Measurements from ENCODE around the gene PFN4. TPM values are rescaled to one million over a fixed set of nuclear protein-coding genes. Genes with fewer than 3 reads are reported as not detected.
A peak's percentile ranks its signal among the peaks of the same experiment; 100 is the strongest.
"Not testable (repeated sequence)": the region's sequence is repeated elsewhere in the genome, so short reads cannot be mapped to it uniquely, and the experiment has no call there.

PFN4 gene
- total RNA-seq, 1 donor from 2014 or later, result 1.5 TPM

DNA sequence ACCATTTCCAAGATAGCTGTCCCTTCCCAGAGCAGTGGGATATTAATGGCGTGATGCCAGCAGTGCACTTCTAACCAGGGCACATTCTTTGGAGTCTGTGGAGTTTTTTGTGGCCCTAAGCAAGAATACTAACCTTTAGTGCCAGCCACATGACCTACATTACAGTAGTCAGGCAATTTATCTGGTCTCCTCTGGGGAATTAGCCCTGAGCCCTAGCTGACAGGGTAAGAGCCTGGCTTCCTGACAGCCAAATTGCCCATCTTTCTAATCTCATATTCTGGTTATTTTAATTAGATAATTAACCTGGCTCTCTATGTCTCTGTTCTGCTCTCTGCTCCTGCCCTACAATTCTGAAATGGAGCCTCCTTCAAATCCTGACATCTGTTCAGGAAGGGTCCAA, 5.2 kb downstream of the PFN4 start:
- no peak for ATAC-seq
- intact Hi-C loops (cut with DNase I), result no loop called here
- no peak for DNase-seq (ENCODE audit: low spot score)

DNA sequence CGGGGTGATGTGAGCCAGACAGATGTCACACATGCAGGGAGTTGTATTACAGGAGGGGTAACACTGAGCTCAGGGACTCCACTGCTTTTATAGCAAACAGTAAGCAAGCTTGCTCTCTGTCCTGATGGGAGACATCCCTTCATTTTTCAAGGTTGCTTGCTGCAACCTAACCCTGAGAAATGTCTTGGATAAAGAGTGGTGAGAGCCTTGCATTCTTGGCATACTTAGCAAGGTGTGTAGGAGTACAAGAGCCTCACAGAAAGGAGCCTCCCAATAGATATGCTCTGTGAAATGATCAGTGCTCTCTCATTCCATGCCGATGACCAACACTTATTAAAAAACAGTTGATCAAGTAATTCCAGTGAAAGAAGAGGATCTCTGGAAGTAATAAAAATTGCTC, 8.1 kb downstream of the PFN4 start:
- ATAC-seq (no peak), DNase-seq (ENCODE audit: low spot score) (no peak)
- intact Hi-C loops (cut with DNase I), result no loop called here

DNA sequence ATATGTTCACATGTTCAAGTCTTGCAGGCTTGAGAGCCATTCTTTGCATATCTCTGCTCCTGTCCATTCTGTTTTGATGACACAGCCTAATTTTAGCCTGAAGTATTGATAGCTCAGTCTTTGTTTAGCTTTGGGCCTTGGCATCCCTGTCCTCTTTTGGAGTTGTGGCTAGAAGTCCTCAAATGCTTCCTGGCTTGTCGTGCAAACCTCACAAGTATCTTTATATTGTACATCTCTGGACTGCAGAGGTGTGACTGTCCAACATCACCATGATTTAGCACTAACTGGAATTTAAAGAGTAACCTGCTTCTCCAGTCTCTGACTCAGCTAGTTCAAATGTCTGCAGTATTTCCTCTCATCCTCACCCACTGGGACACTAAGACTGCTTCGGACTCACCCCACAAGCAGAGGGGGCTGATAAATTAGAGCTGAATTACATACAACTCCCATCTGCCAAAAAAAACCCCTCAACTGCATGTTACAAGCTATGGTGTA, 11.7 kb downstream of the PFN4 start:
- intact Hi-C loops (cut with DNase I), result no loop called here
- peak; percentile 75 for ATAC-seq
- DNase-seq (ENCODE audit: low spot score), result no peak

DNA sequence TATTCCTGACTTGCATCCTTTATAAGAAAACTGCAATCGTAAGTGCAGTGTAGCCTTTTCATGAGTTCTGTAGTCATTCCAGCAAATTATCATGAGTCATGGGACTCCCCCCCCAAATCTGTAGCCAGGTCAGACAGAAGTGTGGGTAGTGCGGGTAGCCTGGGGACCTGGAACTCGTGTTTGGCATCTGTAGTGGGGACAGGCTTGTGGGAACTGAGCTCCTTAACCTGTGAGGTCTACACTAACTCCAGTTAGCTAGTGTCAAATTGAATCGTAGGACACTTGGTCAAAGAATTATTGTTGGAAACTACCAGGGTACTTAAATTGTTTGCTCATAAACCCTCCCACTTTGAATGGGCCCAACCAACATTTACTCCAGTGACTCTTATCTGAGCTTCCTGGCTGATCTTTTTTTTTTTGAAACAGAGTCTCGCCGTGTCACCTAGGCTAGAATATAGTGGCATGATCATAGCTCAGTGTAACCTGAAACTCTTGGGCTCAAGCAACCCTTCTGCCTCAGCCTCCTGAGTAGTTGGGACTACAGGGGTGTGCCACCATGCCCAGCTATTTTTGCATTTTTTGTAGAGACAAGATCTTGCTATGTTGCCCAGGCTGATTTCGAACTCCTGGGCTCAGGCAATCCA, 12.4 kb downstream of the PFN4 start:
- DNase-seq (ENCODE audit: low spot score) (no peak), ATAC-seq (peak; percentile 15)
- intact Hi-C loops (cut with DNase I), result no loop called here

DNA sequence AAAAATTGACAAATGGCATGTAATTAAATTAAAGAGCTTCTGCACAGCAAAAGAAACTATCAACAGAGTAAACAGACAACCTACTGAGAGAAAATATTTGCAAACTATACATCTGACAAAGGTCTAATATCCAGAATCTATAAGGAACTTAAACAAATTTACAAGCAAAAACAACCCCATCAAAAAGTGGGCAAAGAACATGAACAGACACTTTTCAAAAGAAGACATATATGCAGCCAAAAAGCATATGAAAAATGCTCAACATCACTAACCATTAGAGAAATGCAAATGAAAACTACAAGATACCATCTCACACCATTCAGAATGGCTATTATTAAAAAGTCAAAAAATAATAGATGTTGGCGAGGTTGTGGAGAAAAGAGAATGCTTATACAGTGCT, 13.7 kb downstream of the PFN4 start:
- DNase-seq (ENCODE audit: low spot score); intact Hi-C loops (cut with DNase I); ATAC-seq: not testable (repeated sequence)

DNA sequence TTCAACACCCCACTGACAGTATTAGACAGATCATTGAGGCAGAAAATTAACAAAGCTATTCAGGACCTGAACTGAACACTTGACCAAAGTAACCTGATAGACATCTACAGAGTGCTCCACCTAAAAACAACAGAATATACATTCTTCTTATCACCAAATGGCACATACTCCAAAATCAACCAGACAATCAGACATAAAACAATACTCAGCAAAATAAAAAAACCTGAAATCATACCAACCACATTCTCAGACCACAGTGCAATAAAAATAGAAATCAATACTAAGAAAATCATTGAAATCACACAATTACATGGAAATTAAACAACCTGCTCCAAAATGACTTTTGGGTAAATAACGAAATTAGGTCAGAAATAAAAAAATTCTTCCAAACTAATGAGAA, 15.8 kb downstream of the PFN4 start:
- DNase-seq (ENCODE audit: low spot score) (no peak), ATAC-seq (no peak)
- intact Hi-C loops (cut with DNase I), result no loop called here

DNA sequence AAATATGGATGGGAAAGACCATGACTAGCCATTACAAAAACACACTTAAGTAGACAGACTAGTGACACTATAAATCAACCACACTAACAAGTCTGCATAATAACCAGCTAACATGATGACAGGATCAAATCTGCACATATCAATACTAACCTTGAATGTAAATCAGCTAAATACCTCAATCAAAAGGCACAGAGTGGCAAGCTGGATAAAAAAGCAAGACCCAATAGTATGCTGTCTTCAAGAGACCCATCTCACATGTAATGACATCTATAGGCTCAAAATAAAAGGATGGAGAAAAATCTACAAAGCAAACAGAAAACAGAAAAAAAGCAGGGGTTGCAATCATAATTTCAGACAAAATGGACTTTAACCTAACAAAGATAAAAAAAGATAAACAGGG, 16.3 kb downstream of the PFN4 start:
- ATAC-seq (no peak), DNase-seq (ENCODE audit: low spot score) (no peak)
- intact Hi-C loops (cut with DNase I), result no loop called here

DNA sequence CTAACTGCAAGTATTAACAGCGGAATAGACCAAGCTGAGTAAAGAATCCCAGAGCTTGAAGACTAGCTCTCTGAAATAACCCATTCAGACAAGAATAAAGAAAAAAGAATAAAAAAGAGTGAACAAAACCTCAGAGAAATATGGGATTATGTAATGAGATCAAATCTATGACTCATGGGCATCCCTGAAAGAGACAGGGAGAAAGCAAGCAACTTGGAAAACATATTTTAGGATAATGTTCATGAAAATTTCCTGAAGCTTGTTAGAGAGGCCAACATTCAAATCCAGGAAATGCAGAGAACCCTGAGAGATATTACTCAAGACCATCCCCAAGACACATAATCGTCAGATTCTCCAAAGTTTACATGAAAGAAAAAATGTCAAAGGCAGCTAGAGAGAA, 17.3 kb downstream of the PFN4 start:
- intact Hi-C loops (cut with DNase I), result no loop called here
- no peak for DNase-seq (ENCODE audit: low spot score)
- peak; percentile 64 for ATAC-seq

DNA sequence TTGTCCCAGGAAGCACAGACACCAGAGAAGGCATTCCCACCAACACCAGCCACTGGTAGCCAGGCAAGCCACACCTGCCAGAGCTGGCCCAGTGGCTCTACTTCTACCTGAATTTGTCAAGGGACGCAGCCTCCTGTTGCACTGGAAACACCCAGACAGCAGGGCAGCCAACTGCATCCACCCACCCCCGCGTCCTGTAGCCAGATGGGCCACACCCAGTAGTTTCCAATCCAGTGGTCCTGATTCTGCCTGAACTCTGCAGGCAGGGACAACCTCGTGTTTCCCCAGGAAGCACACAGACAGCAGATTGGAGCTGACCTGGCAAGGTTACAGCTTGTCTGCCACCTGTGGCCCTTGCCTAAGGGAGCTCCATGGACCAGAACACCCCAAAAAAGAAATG, 18.2 kb downstream of the PFN4 start:
- DNase-seq (ENCODE audit: low spot score) (no peak), ATAC-seq (no peak)
- intact Hi-C loops (cut with DNase I), result no loop called here

DNA sequence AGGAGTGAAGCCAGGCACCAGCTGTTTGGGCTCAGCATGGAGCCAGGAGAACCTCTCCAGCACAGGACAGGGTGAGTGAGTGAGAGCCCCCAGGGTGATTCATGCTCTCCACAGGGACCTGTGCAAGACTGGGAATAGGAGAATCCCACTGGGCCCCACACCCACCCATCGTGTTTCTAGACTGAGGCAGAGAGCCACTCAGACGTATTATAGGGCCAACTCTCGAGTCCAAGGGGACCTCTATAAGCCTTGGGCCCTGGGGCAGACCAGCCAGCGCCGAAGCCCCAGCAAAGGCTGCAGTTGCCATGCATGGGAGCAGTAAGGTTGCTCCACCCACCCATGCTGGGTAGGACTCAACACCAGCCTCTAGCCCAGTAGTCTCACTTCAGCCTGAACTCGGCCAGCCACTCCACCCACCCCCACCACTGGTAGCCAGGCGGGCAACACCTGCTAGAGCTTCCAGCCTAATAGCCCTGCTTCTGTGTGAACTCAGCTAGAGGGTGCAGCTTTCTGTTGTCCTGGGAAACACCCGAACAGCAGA, 19.0 kb downstream of the PFN4 start:
- DNase-seq (ENCODE audit: low spot score), result no peak
- intact Hi-C loops (cut with DNase I), result no loop called here
- ATAC-seq, result no peak

DNA sequence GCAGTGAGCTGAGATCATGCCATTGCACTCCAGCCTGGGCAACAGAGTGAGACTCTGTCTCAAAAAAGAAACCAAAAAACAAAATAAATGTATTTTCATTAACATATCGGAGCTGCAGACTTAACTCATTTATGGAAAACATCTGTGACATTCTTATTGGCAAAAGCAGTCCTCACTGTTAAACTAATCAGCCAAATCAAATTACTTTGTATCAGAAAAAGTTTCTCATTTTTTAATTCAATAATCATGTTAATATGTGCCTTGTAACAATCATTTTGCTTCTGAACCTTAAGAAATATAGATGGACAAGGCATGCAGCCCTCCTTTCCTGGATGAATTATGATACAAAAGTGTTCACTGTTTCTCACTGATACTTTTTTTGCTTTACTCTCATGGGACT, 20.5 kb downstream of the PFN4 start:
- no peak for ATAC-seq
- intact Hi-C loops (cut with DNase I), result no loop called here
- no peak for DNase-seq (ENCODE audit: low spot score)

DNA sequence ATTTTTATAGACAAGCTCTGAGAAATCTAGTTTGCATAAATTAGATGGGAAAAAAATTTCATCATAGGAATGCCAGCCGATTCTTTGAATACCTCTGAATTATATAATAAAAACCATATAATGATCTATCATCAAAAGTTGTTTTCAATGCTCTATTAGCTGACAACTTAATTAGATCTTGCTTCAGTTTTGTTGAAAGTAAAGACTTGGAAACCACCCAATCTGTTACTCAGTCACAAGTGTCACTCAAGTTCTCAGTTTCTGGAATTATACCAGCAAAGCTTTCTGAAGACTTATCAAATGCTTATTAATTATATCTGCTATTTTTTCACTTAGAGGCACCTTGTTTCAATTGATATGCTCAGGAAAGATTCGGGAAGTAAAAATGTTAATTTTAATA, 21.1 kb downstream of the PFN4 start:
- intact Hi-C loops (cut with DNase I), result no loop called here
- DNase-seq (ENCODE audit: low spot score) (no peak), ATAC-seq (no peak)

DNA sequence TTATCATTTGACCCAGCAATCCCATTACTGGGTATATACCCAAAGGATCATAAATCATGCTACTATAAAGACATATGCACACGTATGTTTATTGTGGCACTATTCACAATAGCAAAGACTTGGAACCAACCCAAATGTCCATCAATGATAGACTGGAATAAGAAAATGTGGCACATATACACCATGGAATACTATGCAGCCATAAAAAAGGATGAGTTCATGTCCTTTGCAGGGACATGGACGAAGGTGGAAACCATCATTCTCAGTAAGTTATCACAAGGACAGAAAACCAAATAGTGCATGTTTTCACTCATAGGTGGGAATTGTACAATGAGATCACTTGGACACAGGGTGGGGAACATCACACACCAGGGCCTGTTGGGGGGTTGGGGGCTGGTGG, 22.4 kb downstream of the PFN4 start:
- intact Hi-C loops (cut with DNase I); ATAC-seq; DNase-seq (ENCODE audit: low spot score): not testable (repeated sequence)

DNA sequence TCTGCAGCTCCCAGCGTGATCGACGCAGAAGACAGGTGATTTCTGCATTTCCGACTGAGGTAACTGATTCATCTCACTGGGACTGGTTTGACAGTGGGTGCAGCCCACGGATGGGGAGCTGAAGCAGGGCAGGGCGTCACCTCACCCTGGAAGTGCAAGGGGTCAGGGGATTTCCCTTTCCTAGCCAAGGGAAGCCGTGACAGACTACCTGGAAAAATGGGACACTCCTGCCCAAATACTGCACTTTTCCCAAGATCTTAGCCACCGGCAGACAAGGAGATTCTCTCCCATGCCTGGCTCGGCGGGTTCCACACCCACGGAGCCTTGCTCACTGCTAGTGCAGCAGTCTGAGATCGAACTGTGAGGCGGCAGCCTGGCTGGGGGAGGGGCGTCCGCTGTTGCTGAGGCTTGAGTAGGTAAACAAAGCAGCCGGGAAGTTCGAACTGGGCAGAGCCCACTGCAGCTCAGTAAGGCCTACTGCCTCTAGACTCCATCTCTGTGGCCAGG, 27.9 kb downstream of the PFN4 start:
- ATAC-seq; DNase-seq (ENCODE audit: low spot score); intact Hi-C loops (cut with DNase I): not testable (repeated sequence)

DNA sequence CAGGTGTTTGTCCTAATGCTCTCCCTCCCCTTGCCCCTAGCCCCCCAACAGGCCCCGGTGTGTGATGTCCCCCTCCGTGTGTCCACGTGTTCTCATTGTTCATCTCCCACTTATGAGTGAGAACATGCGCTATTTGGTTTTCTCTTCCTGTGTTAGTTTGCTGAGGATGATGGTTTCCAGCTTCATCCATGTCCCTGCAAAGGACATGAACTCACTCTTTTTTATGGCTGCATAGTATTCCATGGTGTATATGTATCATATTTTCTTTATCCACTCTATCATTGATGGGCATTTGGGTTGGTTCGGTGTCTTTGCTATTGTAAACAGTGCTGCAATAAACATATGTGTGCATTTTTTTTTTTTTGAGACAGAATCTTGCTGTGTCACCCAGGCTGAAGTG, 29.9 kb downstream of the PFN4 start:
- DNase-seq (ENCODE audit: low spot score); intact Hi-C loops (cut with DNase I); ATAC-seq: not testable (repeated sequence)

DNA sequence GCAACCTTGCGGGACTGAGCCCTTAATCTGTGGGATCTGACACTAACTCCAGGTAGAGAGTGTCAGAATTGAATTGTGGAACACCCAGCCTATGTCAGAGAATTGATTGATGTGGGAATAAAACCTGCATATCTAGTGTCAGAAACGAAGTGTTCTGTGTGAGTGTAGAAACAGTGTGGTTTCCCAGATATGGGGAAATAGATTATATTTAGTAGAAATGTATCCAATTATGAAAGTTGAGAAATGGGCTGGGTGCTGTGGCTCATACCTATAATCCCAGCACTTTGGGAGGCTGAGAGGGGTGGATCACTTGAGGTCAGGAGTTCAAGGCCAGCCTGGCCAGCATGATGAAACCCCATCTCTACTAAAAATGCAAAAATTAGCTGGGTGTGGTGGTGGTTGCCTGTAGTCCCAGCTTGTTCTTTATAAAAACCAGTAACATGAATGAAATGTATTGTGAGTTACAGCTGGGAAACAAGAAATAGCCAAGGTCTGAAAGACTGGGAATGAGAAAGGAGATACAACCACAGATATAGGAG, 34.2 kb downstream of the PFN4 start:
- ATAC-seq, result no peak
- DNase-seq (ENCODE audit: low spot score), result no peak
- intact Hi-C loops (cut with DNase I), result loop anchor here (10.0 kb wide), 1 partner anchor 296 kb away; no protein-coding TSS in a partner anchor

DNA sequence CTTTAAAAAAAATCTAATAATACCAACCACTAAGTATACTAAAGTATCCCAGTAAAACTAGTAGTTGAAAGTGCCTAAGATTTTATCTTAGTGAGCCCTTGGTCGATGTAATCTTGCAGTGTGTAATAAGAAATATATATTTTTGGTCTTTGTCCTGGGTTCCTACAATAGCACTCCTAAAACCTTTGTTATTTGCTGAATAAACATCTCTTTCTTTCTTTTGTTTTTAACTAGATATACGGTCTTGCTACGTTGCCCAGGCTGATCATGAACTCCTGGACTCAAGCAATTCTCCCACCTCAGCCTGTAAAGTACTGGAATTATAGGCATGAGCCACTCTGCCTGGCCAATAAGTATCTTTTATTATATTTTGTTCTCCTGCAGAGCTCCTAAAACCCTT, 36.1 kb downstream of the PFN4 start:
- no peak for ATAC-seq
- intact Hi-C loops (cut with DNase I), result loop anchor here (10.0 kb wide), 1 partner anchor 298 kb away; no protein-coding TSS in a partner anchor
- DNase-seq (ENCODE audit: low spot score), result no peak

DNA sequence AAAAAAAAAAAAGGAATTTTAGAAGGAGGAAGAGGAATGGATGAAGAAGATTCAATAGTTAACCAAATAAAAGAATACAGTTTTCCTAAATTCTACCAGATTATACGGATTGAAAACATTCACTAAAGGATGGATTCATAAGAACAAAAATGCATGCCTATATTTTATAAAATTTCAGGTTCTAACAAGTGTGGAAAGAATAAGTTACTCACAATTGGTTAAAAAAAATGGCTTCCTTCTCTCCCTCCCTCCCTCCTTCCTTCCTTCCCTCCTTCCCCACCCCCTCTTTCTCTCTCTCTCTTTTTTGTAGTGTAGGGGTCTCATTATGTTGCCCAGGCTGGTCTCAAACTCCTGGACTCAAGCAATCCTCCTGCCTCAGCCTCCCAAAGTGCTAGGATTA, 36.9 kb downstream of the PFN4 start:
- DNase-seq (ENCODE audit: low spot score) (no peak), ATAC-seq (no peak)
- intact Hi-C loops (cut with DNase I), result loop anchor here (10.0 kb wide), 1 partner anchor 299 kb away; no protein-coding TSS in a partner anchor

DNA sequence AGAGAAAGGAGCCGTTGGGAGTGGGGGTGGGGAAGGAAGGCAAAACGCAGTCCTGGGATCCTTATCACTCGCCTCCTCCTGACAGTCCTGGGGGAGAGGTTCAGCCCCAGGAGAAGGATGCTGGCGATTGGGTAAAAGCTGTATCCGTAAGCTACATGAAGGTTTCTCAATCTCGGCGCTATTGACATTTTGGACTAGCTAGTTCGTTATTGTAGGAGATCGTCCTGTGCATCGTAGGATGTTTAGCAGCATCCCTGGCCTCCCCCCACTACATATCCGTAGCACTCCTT, 38.0 kb downstream of the PFN4 start:
- peak; percentile 33 for ATAC-seq
- intact Hi-C loops (cut with DNase I), result loop anchor here (2.0 to 10.0 kb wide), 2 partner anchors 158 to 300 kb away; partner anchors contain the start of gene ATAD2B
- no peak for DNase-seq (ENCODE audit: low spot score)

All from sciatic nerve (tissue), 2 donors.